Epithelial cell of alveolus of lung (primary cell): Measurements from ENCODE around the gene MYF5. TPM values are rescaled to one million over a fixed set of nuclear protein-coding genes. Genes with fewer than 3 reads are reported as not detected.

Experiments used
- total RNA-seq: library from RNA; depleted of rRNA; stranded (reverse); fragments of >200 nt; gene quantifications from 2 replicates; pipeline ENCODE4 v1.2.1, GENCODE V29; 2015

The MYF5 gene
- total RNA-seq: not detected in 2 replicates

GRCh38 chr12:80716696-80717469 lies at the start of gene MYF5:
TSS of gene MYF5 (plus strand) at chr12:80716912. CDS start at chr12:80717064, 152 bp downstream.

GRCh38 chr12:80707126-80707829 lies 9.4 kb upstream of the MYF5 start, which contains the start of gene MYF6:
TSS of gene MYF6 (plus strand) at chr12:80707634. CDS start at chr12:80707720, 86 bp downstream.

Other genes with a start within 250 kb of the MYF5 start
- gene MYF6, start 9.3 kb upstream of the MYF5 start, total RNA-seq: under 0.01 and 0.80 TPM in 2 replicates
- 7.5 and 15.6 TPM in 2 replicates for gene LIN7A, start 221.0 kb downstream of the MYF5 start, total RNA-seq